GM12892 (cell line): ENCODE results near the gene INAVA. TPM values are rescaled to one million over a fixed set of nuclear protein-coding genes. Genes with fewer than 3 reads are reported as not detected.

ENCODE experiments used
- DNase-seq: peaks from one replicate; pipeline ENCODE4 v3.0.0; 2011; ENCODE audit not compliant: insufficient read length
- FAIRE-seq: peaks from 2 replicates; lab custom pipeline; 2011; peaks lifted over from hg19 to GRCh38; lab: Jason Lieb, UNC
- POLR2A ChIP-seq: IDR thresholded peaks from 2 replicates; pipeline ENCODE4 v1.6.1; 2011; ENCODE audit warnings: low read depth, low read length, control low read depth
- POLR2AphosphoS5 ChIP-seq: IDR thresholded peaks from 2 replicates; pipeline ENCODE4 v1.6.1; 2011; ENCODE audit warnings: low read depth, low read length, control low read depth
- TAF1 ChIP-seq: IDR thresholded peaks from 2 replicates; pipeline ENCODE4 v1.6.1; 2011; ENCODE audit warnings: low read depth, mild to moderate bottlenecking, control low read depth, low read length, borderline replicate concordance
- polyA plus RNA-seq: library from polyadenylated mRNA; unstranded; fragments of >200 nt; gene quantifications from one replicate; pipeline ENCODE4 v1.2.1, GENCODE V29; 2012; ENCODE audit warnings: missing spikeins, inconsistent platforms; ENCODE audit not compliant: missing spikeins

INAVA gene, protein sequence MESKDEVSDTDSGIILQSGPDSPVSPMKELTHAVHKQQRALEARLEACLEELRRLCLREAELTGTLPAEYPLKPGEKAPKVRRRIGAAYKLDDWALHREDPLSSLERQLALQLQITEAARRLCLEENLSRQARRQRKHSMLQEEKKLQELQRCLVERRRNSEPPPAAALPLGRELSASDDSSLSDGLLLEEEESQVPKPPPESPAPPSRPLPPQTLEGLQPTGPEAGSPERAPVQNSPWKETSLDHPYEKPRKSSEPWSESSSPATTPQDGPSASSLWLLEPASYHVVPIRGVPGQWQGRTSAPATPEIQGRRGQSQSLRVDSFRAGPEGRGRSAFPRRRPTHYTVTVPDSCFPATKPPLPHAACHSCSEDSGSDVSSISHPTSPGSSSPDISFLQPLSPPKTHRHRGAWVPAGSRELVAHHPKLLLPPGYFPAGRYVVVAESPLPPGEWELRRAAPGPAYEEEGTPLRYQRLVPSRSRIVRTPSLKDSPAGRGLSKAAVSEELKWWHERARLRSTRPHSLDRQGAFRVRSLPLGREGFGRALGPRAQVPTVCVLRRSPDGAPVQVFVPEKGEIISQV
- polyA plus RNA-seq = 2.2 TPM

DNA sequence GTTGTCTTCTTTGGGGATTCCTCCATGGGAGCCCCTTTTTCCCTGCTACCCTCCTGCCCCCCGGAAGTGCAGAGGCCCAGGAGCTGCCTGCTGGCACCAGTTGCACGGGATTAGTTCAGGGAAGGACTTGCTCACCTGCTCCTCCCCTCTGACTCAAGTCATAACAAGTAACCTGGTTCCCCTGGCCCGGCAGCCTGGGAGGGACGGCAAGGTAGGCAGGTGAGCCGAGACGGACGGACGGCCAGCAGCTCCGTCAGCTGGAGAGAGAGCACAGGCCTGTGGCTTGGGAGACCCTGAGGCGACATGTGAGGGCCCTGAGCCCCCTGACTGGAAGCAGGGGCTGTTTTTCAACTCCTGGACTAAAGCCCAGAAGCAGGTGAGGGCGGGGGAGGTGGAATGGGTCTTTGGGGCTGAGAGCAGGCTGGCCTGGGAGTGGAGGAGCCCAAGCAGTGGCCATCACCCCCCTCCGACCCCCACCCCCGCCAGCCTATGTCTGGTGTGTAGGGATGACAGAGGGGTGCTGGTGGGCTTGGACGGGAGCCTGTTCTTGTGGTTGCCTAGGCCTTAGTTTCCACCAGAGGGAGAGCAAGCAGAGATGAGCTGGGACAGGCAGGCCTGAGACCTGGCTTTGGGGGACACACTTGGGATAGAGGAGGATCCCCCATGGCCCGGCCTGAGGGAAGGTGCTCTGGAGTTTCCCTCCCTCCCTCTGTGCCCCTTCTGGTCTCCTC, at the start of gene INAVA:
Gene INAVA (plus strand): TSS at position 189 of the 731 bp plus-strand sequence. CDS start 3,501 bp downstream, outside the sequence.
- FAIRE-seq = no peak
- no peak for TF ChIP-seq POLR2A
- no peak for TF ChIP-seq POLR2AphosphoS5
- TF ChIP-seq TAF1 = no peak
- DNase-seq = no peak

DNA sequence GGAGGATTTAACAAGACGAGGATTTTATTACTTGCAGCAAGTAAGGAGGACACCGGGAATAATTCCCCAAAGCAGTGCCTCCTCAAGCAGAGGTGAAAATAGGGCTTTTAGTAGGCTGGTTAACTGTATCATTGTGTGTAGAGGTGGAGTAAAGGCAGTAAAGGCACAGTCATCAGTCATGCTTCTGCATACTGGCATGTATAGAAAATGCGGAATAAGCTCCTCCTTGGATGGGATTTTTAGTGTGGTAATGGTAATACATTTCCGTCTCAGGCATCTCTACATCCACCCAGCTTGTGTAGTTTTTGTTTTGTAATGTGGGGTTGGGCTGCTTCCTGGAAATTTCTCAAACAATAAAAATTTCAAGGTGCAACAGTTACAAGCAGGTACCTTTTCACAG, 49.3 kb upstream of the INAVA start:
- FAIRE-seq = no peak
- TF ChIP-seq TAF1 (no peak), POLR2AphosphoS5 (no peak)
- no peak for DNase-seq

GRCh38 chr1:200846398-200846797, 48.3 kb upstream of the INAVA start:
- no peak for TF ChIP-seq TAF1
- no peak for TF ChIP-seq POLR2AphosphoS5
- FAIRE-seq = peak; percentile 33
- DNase-seq = no peak

DNA sequence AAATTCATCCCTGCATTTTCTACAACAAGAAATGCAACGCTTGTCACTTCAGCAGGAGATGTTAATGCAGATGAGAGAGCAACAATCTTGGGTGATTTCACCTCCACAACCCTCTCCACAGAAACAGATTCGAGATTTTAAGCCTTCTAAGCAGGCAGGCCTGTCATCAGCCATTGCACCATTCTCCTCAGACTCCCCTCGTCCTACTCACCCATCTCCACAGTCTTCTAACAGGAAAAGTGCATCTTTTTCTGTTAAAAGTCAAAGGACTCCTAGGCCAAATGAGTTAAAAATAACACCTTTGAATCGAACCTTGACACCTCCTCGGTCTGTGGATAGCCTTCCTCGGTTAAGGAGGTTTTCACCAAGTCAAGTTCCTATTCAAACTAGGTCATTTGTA, 45.3 kb upstream of the INAVA start:
- TF ChIP-seq TAF1 = no peak
- no peak for TF ChIP-seq POLR2AphosphoS5
- no peak for TF ChIP-seq POLR2A
- no peak for FAIRE-seq

GRCh38 chr1:200850554-200850953, 44.1 kb upstream of the INAVA start:
- FAIRE-seq = no peak
- TF ChIP-seq TAF1 = no peak
- TF ChIP-seq POLR2AphosphoS5 = no peak
- TF ChIP-seq POLR2A = no peak

More for the DNA sequence above, 45.3 kb upstream of the INAVA start:
- no peak for DNase-seq

GRCh38 chr1:200856716-200857357, 37.9 kb upstream of the INAVA start:
- no peak for TF ChIP-seq TAF1
- no peak for TF ChIP-seq POLR2A
- no peak for TF ChIP-seq POLR2AphosphoS5
- FAIRE-seq (peak; percentile 50), DNase-seq (no peak)

More at GRCh38 chr1:200850554-200850953, 44.1 kb upstream of the INAVA start:
- DNase-seq = no peak

DNA sequence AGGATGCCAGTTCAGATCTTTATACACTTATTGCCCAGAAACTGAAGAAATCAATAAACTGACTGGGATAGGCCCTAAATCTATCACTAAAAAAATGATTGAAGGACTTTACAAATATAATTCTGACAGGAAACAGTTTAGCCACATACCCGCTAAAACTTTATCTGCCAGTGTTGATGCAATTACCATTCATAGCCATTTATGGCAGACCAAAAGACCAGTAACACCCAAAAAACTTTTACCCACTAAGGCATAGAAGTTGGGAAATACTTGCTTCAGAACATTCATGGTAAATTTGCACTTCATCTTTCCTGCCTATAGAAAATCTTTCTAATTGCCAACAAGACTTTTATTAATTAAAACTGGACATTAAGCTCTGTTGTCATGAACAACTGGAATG, 36.9 kb upstream of the INAVA start:
- DNase-seq (no peak), FAIRE-seq (peak; percentile 9)
- TF ChIP-seq TAF1 (no peak), POLR2A (no peak), POLR2AphosphoS5 (no peak)

GRCh38 chr1:200861937-200862647, 32.6 kb upstream of the INAVA start:
- FAIRE-seq = peak; percentile 78
- DNase-seq = no peak
- TF ChIP-seq TAF1 (no peak), POLR2AphosphoS5 (no peak; the same call in 1 of the 2 replicates), POLR2A (no peak)

- FAIRE-seq (peak; percentile 21), DNase-seq (no peak)
- no peak for TF ChIP-seq TAF1
- TF ChIP-seq POLR2A = no peak
- TF ChIP-seq POLR2AphosphoS5 = no peak
Measured at GRCh38 chr1:200862713-200863415, 31.8 kb upstream of the INAVA start.

DNA sequence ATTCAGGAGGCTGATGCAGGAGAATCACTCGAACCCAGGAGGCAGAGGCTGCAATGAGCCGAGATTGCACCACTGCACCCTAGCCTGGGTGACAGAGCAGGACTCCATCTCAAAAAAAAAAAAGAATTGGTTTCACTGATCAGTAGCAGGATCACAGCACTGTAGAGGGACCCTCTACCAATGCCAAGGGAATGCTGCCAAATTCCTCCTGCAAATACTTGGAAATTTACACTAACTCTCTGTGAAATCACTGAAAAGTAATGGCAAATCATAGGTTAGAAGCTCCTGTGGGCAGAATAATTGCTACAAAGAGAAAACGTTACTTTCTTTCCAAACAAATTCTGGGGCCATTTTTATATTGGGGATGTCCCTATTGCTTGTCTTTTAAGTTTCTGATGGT, 28.6 kb upstream of the INAVA start:
- TF ChIP-seq TAF1 (no peak), POLR2A (no peak), POLR2AphosphoS5 (no peak)
- FAIRE-seq (no peak), DNase-seq (no peak)
